Posterior cingulate gyrus (tissue), 11 donors: ENCODE data around the gene PDE9A.
"Not testable (repeated sequence)": the region's sequence is repeated elsewhere in the genome, so short reads cannot be mapped to it uniquely, and the experiment has no call there.

Source experiments
- DNase-seq, 10 donors: peaks; one replicate each; pipeline versions ENCODE4 v3.0.0 to v3.0.0-alpha.2; 2020 to 2021; ENCODE audit warnings: mixed read lengths in 3 of 10
- intact Hi-C: fragments of 100-400 bp; cut with DNase I; formaldehyde crosslinking; loops from one replicate; pipeline ENCODE4 v1.15.1; 2023

The PDE9A gene

DNA sequence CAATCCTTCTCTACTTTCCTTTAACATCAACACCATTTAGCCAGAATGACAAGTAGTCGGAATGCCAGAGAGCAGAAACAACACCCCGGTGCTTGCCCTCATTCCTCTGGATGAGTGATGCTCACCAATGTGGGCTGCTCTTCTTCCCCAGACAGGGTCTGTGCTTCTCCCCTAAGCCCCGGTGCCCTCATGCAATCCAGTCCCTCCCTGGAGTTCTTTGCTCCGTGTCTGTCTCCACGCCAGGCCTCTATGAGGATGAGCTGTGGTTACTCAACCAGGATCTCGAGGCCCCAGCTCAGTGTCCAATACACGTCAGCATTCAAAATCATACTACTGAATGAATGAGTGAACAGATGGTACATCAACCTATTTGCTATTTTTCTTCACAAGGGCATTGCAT is 29.7 kb upstream of the PDE9A start:
- intact Hi-C loops, result no loop called here
- peak in 2 of 10 donors; percentile 10 to 52 for DNase-seq

DNA sequence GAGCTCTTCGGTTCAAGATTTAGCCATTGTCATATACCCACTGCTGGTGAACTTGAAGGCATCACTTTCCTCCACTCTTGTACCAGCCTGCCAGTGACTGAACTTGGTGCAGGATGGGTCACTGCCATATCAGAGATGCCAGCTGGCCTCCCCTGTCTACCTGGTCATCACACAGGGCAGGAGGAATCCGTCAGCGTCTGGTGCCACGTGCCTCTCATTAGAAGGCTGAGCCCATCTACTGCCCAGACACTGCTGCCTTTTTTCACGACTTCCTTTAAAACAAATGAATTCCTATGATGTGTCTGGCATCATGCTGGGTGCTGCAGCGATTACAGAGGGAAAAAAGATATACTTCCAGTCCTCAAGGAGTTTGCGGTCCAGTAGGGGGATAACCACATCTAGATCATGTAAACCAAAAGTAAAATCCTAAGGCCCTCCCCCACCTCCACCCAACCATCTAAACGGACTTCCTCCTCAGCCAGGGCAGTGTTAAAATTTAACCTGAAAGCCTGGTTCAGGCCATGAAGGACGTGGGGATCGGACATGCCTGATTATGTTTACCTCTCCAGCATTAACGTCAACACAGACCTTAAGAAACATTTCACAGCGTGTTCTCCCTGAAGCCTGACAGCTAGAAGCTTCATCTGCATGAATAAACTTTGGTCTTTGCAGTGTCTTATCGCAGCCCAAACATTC is 29.2 kb upstream of the PDE9A start:
- peak in 2 of 10 donors; percentile 22 to 45 for DNase-seq
- intact Hi-C loops, result no loop called here

DNA sequence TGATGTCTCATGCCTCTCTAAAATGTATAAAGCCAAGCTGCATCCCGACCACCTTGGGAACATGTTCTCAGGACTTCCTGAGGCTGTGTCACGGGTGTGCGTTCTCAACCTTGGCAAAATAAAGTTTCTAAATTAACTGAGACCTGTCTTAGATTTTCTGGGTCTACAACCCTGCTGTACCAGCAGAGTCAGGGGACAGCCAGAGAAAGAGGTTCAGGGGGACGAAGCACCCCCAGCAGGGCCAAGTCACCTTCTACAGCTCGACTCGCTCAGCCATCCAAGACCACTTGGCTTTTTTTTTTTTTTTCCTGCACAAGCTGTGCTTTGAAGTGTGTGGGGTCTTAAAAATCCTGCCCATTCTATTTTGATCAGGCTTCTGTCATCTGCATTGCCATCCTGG is 28.5 kb upstream of the PDE9A start:
- peak in 1 of 10 donors; percentile 8 for DNase-seq
- intact Hi-C loops, result no loop called here

DNA sequence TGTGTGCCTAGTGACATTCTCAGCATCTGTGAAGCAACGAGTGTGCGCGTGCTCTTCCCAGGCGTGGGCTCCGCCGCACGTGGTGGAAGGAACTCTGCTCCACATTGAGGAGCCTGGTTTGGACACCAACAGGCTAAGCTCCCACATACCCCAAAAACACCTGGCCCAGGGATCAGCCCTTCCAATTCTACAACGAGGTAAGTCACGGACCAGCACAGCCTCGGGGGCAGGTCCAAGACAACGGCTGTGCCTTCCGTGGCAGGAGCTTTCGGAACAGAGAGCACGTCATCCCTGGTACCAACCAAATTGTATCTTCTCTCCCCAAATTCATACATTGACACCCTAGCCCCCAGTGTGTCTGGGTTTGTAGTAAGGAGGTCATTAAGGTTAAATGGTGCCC is 27.2 kb upstream of the PDE9A start:
- intact Hi-C loops, result no loop called here
- peak in 1 of 10 donors; percentile 15 for DNase-seq

- intact Hi-C loops, result no loop called here
- peak in 3 of 10 donors; percentile 57 to 72 (median 72) for DNase-seq
Observed at GRCh38 chr21:42627527-42628289, 25.7 kb upstream of the PDE9A start.

DNA sequence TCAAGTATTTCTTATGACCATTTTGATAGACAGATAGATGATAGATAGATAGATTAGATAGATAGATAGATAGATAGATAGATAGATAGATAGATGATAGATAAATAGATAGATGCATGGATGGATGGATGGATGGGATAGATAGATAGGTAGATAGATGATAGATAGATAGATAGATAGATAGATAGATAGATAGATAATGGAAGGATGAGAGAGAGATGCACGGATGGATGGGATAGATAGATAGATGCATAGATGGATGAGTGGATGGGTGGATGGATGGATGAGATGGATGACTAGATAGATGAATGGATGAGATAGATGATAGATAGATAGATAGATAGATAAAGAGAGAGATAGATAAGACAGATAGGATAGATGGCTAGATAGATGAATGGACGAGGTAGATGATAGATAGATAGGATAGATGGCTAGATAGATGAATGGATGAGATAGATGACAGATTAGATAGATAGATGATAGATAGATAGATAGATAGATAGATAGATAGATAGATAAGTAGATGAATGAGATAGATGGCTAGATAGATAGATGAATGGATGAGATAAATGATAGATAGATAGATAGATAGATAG is 24.9 kb upstream of the PDE9A start:
- intact Hi-C loops, DNase-seq: not testable (repeated sequence)

GRCh38 chr21:42629933-42630589 is 23.4 kb upstream of the PDE9A start:
- intact Hi-C loops, result no loop called here
- peak in 3 of 10 donors; percentile 9 to 52 (median 44) for DNase-seq

- intact Hi-C loops, result no loop called here
- DNase-seq, result peak in 2 of 10 donors; percentile 23 to 49
Observed at GRCh38 chr21:42630626-42631025, 22.8 kb upstream of the PDE9A start.

- DNase-seq, result peak in 2 of 10 donors; percentile 12 to 26
- intact Hi-C loops, result no loop called here
Observed at GRCh38 chr21:42631142-42631541, 22.3 kb upstream of the PDE9A start.

GRCh38 chr21:42632336-42632751 is 21.1 kb upstream of the PDE9A start:
- intact Hi-C loops, result no loop called here
- DNase-seq, result peak in 2 of 10 donors; percentile 50 to 62

- intact Hi-C loops, result no loop called here
- DNase-seq, result peak in 3 of 10 donors; percentile 47 to 77 (median 57)
Observed at GRCh38 chr21:42632771-42633690, 20.4 kb upstream of the PDE9A start.

DNA sequence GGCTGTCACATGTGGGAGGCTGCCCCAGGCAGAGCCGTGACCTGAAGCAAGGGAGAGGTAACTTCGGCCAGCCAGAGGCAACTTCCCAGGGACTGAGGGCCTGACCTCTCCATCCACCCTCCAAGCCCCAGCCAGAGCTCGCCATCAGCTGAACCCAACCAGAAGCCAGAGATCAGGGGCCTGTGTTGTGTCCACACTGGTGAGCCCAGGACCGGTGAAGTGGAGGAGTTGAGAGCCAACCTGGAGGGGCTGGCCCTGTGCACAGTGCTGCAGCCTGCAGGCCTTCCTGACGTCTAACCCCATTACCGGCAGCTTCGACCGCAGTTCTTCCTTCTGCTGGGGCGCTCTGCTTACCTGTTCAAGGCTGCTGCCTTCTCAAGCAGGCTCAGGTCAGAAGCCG is 19.6 kb upstream of the PDE9A start:
- intact Hi-C loops, result no loop called here
- DNase-seq, result peak in 3 of 10 donors; percentile 15 to 71 (median 69)

DNA sequence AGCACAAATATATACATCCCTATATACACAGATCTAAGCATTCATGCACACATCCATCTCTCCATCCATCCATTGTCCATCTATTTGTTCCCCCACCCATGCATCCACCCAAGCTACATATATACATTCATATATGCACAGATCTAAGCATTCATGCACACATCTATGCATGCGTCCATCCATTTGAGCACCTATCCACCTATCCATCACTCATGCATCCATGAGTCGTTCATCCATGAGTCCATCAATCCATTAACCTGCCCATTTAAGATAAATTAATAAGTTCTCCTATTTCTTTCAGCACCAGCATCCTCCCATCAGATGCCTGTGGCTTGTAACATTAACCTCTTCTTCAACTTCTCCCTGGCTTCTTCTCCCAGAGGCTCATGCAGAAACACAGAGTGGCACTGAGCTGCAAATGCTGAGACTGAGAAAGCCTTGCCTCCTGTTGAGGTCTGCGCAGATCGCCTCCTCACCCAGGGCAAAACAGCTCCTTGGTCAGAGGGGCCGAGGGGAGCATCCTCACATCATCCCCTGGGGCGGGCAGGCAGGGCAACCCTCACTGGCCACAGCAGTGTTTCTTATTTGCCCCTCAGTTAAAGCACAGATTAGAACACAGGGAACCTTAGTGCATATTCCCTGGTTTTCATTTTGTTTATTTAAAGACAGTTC is 17.4 kb upstream of the PDE9A start:
- intact Hi-C loops, result no loop called here
- peak in 2 of 10 donors; percentile 24 to 42 for DNase-seq

DNA sequence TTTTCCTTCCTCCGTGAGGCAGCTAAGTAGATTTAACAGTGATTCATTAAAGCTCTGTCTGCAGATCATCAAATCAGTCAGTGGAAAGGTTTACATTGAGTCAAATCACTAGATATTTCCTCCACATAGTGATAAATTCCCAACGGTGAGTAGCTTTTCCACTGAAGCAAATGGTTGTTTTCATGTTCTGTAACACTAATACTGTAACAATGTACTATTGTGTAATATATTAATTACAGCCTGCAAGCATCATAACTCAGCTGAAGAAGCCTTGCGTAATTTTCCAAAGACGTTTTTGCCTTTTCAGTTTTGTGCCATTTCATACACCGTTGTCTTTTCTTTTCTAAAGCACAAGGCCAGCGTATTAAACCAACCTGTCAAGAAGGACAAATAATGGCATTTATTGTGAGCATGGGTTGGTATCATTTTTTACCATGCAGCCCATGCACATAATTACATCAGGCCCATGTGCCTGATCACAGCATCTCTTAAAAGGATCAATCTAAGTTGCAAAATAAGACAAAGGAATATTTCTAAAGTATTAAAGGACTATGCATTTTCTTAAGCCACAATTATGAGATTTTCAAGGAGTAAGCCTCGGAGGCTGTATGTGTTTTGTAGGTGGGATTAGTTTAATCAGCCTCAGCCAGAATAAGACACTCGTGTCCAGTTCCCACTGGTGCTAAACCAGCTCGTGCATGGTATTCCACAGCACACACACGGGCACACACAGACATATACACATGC is 16.7 kb upstream of the PDE9A start:
- no peak for DNase-seq
- intact Hi-C loops, result no loop called here

DNA sequence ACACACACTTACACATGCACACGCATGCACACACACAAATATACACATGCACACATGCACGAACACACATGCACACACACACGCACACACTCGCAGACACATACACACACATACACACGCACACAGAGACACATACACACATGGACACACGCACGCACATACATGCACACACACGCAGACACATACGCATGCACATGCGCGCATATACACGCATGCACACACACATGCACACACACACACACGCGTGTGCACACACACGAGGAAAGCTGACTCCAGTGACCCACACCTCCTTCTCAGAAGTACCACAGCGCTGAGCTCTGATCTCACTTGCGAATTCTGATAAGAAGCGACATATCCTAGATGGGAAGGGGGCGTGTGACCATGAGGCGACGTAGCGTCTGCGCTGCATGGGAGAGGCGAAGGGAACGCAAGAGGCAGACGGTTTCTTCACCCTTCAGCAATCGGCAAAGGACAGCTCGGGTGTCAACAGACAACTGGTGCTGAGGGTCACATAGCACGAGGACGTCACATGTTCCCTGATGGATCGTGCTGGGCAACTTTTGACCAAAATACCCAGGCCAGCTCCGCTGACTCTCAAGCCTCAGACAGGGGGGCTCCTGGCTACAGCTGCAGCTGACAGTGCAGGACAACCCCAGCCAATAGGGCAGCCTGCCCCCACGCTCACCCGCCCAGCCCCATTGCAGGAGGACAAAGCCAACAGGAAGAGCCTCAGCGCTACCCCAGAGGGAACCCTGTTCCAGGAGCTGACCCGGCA is 16.0 kb upstream of the PDE9A start:
- peak in 3 of 10 donors; percentile 56 to 67 (median 58) for DNase-seq
- intact Hi-C loops, result no loop called here

- intact Hi-C loops, result no loop called here
- DNase-seq, result peak in 3 of 10 donors; percentile 26 to 67 (median 47)
Observed at GRCh38 chr21:42638266-42638863, 15.1 kb upstream of the PDE9A start.

DNA sequence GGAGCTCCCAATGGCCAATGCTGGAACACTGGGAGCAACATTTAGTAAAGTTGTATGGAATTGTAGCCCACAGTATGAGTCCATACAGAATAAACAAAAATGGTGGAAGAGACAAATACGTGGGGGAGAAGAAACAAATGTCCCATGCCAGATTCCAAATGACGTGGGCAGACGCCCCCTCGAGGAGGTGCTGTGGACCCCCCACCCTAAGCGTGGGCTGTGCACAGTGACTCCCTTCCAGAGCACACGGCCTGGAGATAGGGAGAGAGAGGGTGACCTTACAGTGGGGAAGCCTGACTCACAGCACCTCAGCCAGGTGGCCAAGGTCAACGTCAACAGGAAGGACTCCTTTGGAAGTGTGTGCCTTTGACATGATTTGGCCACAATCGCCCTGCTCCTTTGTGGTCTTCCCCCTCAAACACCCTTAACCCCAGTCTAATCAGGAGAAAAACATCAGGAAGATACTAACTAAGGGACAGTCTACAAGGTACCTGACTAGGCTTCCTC is 13.7 kb upstream of the PDE9A start:
- DNase-seq, result peak in 3 of 10 donors; percentile 17 to 34 (median 24)
- intact Hi-C loops, result no loop called here
